ENCODE results near the gene HNRNPH3. TPM values are rescaled to one million over a fixed set of nuclear protein-coding genes. Genes with fewer than 3 reads are reported as not detected.

HNRNPH3 gene
- polyA plus RNA-seq, 3 donors = 36.6 to 86.0 (median 71.6) TPM

- intact Hi-C loops (cut with micrococcal nuclease) = no loop called here
- WGBS (ENCODE audit: insufficient coverage) = no CpG with 5 or more reads among the region's 5 CpGs
- DNase-seq = no peak
- Histone ChIP-seq H3K9me3 (replicated peaks in 1 of 2; ENCODE audit: control insufficient read depth in 1 of 2, insufficient read depth in 1 of 2, low read length in 2 of 2) (peaks cover 5% of the 10 kb centered on the region in 2 donors), H3K27ac (ENCODE audit: low read depth in 1 of 2, low read length in 2 of 2) (no peak overlapping the region), H3K4me1 (ENCODE audit: control insufficient read depth in 1 of 2, insufficient read depth in 2 of 2, low read length in 2 of 2) (no peaks in the 10 kb centered on the region), H3K4me2 (replicated peaks; ENCODE audit: extremely low read depth, low read length, poor library complexity, severe bottlenecking) (no peak overlapping the region), H3K9ac (ENCODE audit: insufficient read depth, low read length, poor library complexity, severe bottlenecking) (no peak overlapping the region), H2AFZ (ENCODE audit: insufficient read depth, low read depth, low read length, poor library complexity, severe bottlenecking) (no peak overlapping the region), H3K27me3 (ENCODE audit: control insufficient read depth in 2 of 2, insufficient read depth in 2 of 2, low read length in 2 of 2) (no peaks in the 10 kb centered on the region), H4K20me1 (ENCODE audit: insufficient read depth, low read length) (no peaks in the 10 kb centered on the region), H3K4me3 (replicated peaks in 1 of 3; ENCODE audit: low read depth in 2 of 3, low read length in 3 of 3) (no peak overlapping the region), H3K36me3 (replicated peaks in 1 of 2; ENCODE audit: control insufficient read depth in 1 of 2, insufficient read depth in 2 of 2, low read length in 2 of 2) (peaks cover 12 to 45% of the 10 kb centered on the region in 2 donors), H3K79me2 (ENCODE audit: insufficient read depth, low read length) (no peaks in the 10 kb centered on the region)
- H3K4me3 Mint-ChIP-seq = no peak overlapping the region
- H3K9me3 Mint-ChIP-seq = peaks cover 5 to 9% (median 7%) of the 10 kb centered on the region in 7 donors
- H3K36me3 Mint-ChIP-seq = peaks cover 40 to 62% of the 10 kb centered on the region in 2 donors
- no peaks in the 10 kb centered on the region for H3K4me1 Mint-ChIP-seq
- TF ChIP-seq CTCF (IDR thresholded peaks at IDR 0.05) = no peak
- H3K27ac Mint-ChIP-seq = no peak overlapping the region
- no peaks in the 10 kb centered on the region for H3K27me3 Mint-ChIP-seq (ENCODE audit: low read depth in 3 of 3)
These were observed 34.7 kb downstream of the HNRNPH3 start for GRCh38 chr10:68366600-68366999.

DNA sequence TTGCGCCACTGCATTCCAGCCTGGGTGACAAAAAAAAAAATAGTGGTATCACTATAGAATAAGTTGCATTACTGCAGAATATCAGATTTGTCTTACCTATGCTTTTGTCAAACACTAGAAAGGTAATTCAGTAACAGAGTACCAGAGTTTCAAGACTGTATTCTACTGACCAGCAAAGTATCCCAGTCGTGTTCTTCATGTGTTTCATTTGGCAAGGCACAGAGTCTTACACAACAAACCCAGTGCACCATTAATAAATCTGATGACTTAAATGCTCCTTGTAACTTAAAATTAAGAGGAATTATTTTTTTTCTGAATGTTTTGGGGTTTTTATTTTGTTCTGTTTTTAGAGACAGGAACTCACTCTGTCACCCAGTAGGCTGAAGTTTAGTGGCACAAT is 35.3 kb downstream of the HNRNPH3 start:
- Mint-ChIP-seq H3K36me3 (peaks cover 40 to 62% of the 10 kb centered on the region in 2 donors), H3K27ac (no peak overlapping the region), H3K27me3 (ENCODE audit: low read depth in 3 of 3) (no peaks in the 10 kb centered on the region), H3K4me1 (no peaks in the 10 kb centered on the region), H3K4me3 (no peak overlapping the region), H3K9me3 (peaks cover 5 to 13% (median 11%) of the 10 kb centered on the region in 7 donors)
- H3K4me1 ChIP-seq (ENCODE audit: control insufficient read depth in 1 of 2, insufficient read depth in 2 of 2, low read length in 2 of 2) = no peaks in the 10 kb centered on the region
- no peak overlapping the region for H3K4me3 ChIP-seq (replicated peaks in 1 of 3; ENCODE audit: low read depth in 2 of 3, low read length in 3 of 3)
- no peaks in the 10 kb centered on the region for H3K27me3 ChIP-seq (ENCODE audit: control insufficient read depth in 2 of 2, insufficient read depth in 2 of 2, low read length in 2 of 2)
- peaks cover 9 to 10% of the 10 kb centered on the region in 2 donors for H3K9me3 ChIP-seq (replicated peaks in 1 of 2; ENCODE audit: control insufficient read depth in 1 of 2, insufficient read depth in 1 of 2, low read length in 2 of 2)
- H3K4me2 ChIP-seq (replicated peaks; ENCODE audit: extremely low read depth, low read length, poor library complexity, severe bottlenecking) = no peak overlapping the region
- H3K9ac ChIP-seq (ENCODE audit: insufficient read depth, low read length, poor library complexity, severe bottlenecking) = no peak overlapping the region
- H3K79me2 ChIP-seq (ENCODE audit: insufficient read depth, low read length) = no peaks in the 10 kb centered on the region
- no peak overlapping the region for H2AFZ ChIP-seq (ENCODE audit: insufficient read depth, low read depth, low read length, poor library complexity, severe bottlenecking)
- no peak for DNase-seq
- H3K27ac ChIP-seq (ENCODE audit: low read depth in 1 of 2, low read length in 2 of 2) = no peak overlapping the region
- H3K36me3 ChIP-seq (replicated peaks in 1 of 2; ENCODE audit: control insufficient read depth in 1 of 2, insufficient read depth in 2 of 2, low read length in 2 of 2) = peaks cover 17 to 45% of the 10 kb centered on the region in 2 donors
- no CpG with 5 or more reads among the region's 2 CpGs for WGBS (ENCODE audit: insufficient coverage)
- intact Hi-C loops (cut with micrococcal nuclease) = no loop called here
- TF ChIP-seq CTCF (IDR thresholded peaks at IDR 0.05) = no peak
- H4K20me1 ChIP-seq (ENCODE audit: insufficient read depth, low read length) = no peaks in the 10 kb centered on the region
